Kidney (tissue), 14 donors: ENCODE measurements around the gene GBE1. TPM values are rescaled to one million over a fixed set of nuclear protein-coding genes. Genes with fewer than 3 reads are reported as not detected.

ENCODE experiments used
- DNase-seq, 5 donors: peaks; one replicate each; pipeline ENCODE4 v3.0.0-alpha.2; 2013 to 2020
- FAIRE-seq: peaks from 2 replicates; lab custom pipeline; 2012; peaks lifted over from hg19 to GRCh38; lab: Jason Lieb, UNC
- H3K27ac ChIP-seq, 2 donors: one replicate each; pipeline ENCODE4 v1.7.0; 2013; ENCODE audit warnings: low read depth in 2 of 2, low read length in 2 of 2, inconsistent platforms in 1 of 2
- H3K27me3 ChIP-seq: one replicate; pipeline ENCODE4 v1.7.1; 2013; ENCODE audit warnings: low read length, inconsistent platforms; ENCODE audit not compliant: control insufficient read depth, insufficient read depth
- H3K36me3 ChIP-seq, 3 donors: one replicate each; pipeline versions ENCODE4 v1.7.0 to v1.7.1; 2013; ENCODE audit warnings: low read length in 3 of 3, control low read depth in 1 of 3, inconsistent platforms in 1 of 3; ENCODE audit not compliant: insufficient read depth in 3 of 3, control insufficient read depth in 2 of 3
- H3K4me1 ChIP-seq, 3 donors: one replicate each; pipeline versions ENCODE4 v1.7.0 to v1.7.1; 2013; ENCODE audit warnings: low read length in 3 of 3, inconsistent platforms in 1 of 3, low read depth in 1 of 3; ENCODE audit not compliant: control insufficient read depth in 2 of 3, insufficient read depth in 2 of 3
- H3K4me3 ChIP-seq, 3 donors: one replicate each; pipeline versions ENCODE4 v1.7.0 to v1.8.1; 2013; ENCODE audit warnings: low read length in 3 of 3, control low read depth in 1 of 3, inconsistent platforms in 1 of 3
- H3K9ac ChIP-seq, 3 donors: one replicate each; pipeline versions ENCODE4 v1.7.0 to v1.7.1; 2013; ENCODE audit warnings: low read length in 3 of 3, control low read depth in 1 of 3, inconsistent platforms in 1 of 3
- H3K9me3 ChIP-seq, 3 donors: one replicate each; pipeline versions ENCODE4 v1.7.0 to v1.7.1; 2013; ENCODE audit warnings: low read length in 3 of 3, control low read depth in 1 of 3, inconsistent platforms in 1 of 3; ENCODE audit not compliant: control insufficient read depth in 2 of 3, insufficient read depth in 1 of 3
- CTCF ChIP-seq: IDR thresholded peaks from 3 replicates; pipeline ENCODE4 v1.5.1; 2012; ENCODE audit warnings: mild to moderate bottlenecking, moderate library complexity, borderline replicate concordance; ENCODE audit not compliant: insufficient read depth; ENCODE audit errors: extremely low read depth
- intact Hi-C: fragments of 100-400 bp; cut with DNase I; formaldehyde crosslinking; loops from one replicate; pipeline ENCODE4 v1.11.1; 2022
- polyA plus RNA-seq: library from polyadenylated mRNA; stranded (reverse); fragments of 350-450 nt; fragmentation: Illumina TruSeq; extraction: RNeasy Lipid Tissue Mini Kit (QIAGEN cat#74804); gene quantifications from one replicate; pipeline ENCODE4 v1.2.3, GENCODE V29; 2014; ENCODE audit warnings: low read depth, low replicate concordance; ENCODE audit not compliant: insufficient read depth
- total RNA-seq: library from RNA; stranded (reverse); fragmentation: NEBNext Ultra II Directional; extraction: Animal tissue kit (Norgen Biotek cat#: 25700); gene quantifications from one replicate; pipeline ENCODE4 v1.2.1, GENCODE V29; 2021
- donor health status: control.
- donor health status: control.
- donor health status: control.
- donor health status: control.
- donor health status: control.
- donor health status: DM: yes; HTN: yes; CAD: no.
- donor health status: Normal renal cell carcinoma (clear cell type).

GBE1 gene
- total and polyA plus RNA-seq, 2 donors from 2014 or later = 29.3 to 36.2 TPM

DNA sequence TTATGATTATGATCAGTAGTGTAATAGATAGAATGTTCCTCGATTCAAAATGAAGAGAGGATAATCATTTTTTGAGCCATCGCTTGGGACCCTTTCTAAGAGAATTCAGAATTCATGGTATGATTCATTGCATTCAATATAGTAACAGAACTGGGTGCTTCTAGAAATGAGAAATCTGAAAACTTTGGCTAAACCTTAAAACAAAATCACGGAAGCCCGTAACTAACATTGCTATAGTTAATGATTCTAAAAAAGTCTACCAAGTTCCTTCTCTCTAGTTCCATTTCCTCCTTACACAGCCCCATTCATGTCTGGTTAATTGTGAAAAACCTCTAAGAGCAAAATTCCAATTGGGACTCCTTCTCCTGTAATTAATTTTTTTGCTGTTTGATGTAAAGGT lies 217.1 kb downstream of the GBE1 start:
- FAIRE-seq = no peak
- H3K4me3 ChIP-seq = no peak overlapping the region
- DNase-seq = peak in 1 of 5 donors; percentile 2
- no peak overlapping the region for H3K27ac ChIP-seq
- no peaks in the 10 kb centered on the region for H3K9me3 ChIP-seq
- no peaks in the 10 kb centered on the region for H3K27me3 ChIP-seq
- intact Hi-C loops = no loop called here
- no peak overlapping the region for H3K9ac ChIP-seq
- H3K36me3 ChIP-seq = no peaks in the 10 kb centered on the region
- no peak for TF ChIP-seq CTCF
- H3K4me1 ChIP-seq = no peaks in the 10 kb centered on the region

GRCh38 chr3:81540787-81541186 lies 220.7 kb downstream of the GBE1 start:
- no peak for TF ChIP-seq CTCF
- intact Hi-C loops = no loop called here
- FAIRE-seq (no peak), DNase-seq (no peak)
- Histone ChIP-seq H3K27ac (no peak overlapping the region), H3K27me3 (no peaks in the 10 kb centered on the region), H3K4me1 (no peaks in the 10 kb centered on the region), H3K9ac (no peak overlapping the region), H3K36me3 (peaks cover 0 to 2% (median 0%) of the 10 kb centered on the region in 3 donors), H3K9me3 (no peaks in the 10 kb centered on the region), H3K4me3 (no peak overlapping the region)

- no peak for TF ChIP-seq CTCF
- H3K9ac ChIP-seq = no peak overlapping the region
- FAIRE-seq = no peak
- H3K4me1 ChIP-seq = no peaks in the 10 kb centered on the region
- DNase-seq = no peak
- no peaks in the 10 kb centered on the region for H3K27me3 ChIP-seq
- H3K4me3 ChIP-seq = no peak overlapping the region
- H3K9me3 ChIP-seq = no peaks in the 10 kb centered on the region
- H3K36me3 ChIP-seq = peaks cover 0 to 23% (median 14%) of the 10 kb centered on the region in 3 donors
- intact Hi-C loops = no loop called here
- no peak overlapping the region for H3K27ac ChIP-seq
Observed at GRCh38 chr3:81531846-81532245, 229.6 kb downstream of the GBE1 start.

DNA sequence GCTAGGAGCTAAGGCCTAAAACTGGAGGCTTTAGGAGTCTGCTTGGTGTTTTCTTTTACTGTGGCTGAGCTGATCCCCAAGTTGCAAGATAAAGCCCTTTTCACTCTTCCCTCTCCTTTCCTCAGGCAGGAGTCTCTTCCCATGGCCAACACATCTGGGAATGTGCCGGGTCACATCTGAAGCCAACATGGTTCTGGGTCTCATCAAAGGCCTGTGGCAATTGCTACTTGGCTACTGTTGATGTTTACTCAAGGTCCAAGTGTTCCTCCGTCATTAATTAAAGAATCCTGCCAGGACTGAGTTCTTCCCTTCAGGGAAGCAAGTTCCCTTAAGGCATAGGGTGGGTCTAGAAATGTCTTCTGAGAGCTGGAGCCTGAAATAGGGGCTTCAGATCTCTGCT lies 230.2 kb downstream of the GBE1 start:
- FAIRE-seq (no peak), DNase-seq (no peak)
- Histone ChIP-seq H3K9ac (no peak overlapping the region), H3K27ac (no peak overlapping the region), H3K27me3 (no peaks in the 10 kb centered on the region), H3K36me3 (peaks cover 0 to 21% (median 14%) of the 10 kb centered on the region in 3 donors), H3K4me3 (no peak overlapping the region), H3K4me1 (no peaks in the 10 kb centered on the region), H3K9me3 (no peaks in the 10 kb centered on the region)
- no peak for TF ChIP-seq CTCF
- intact Hi-C loops = no loop called here
